OCI-M2 (cell line): Measurements from ENCODE around the gene KRTAP5-10.
"Not testable (repeated sequence)": the region's sequence is repeated elsewhere in the genome, so short reads cannot be mapped to it uniquely, and the experiment has no call there.

ENCODE experiments used
- DNase-seq: peaks from one replicate; lab custom pipeline; 2025; ENCODE audit not compliant: unreplicated experiment; lab: John Stamatoyannopoulos, UW

The KRTAP5-10 gene

GRCh38 chr11:71565263-71565662, at the start of gene KRTAP5-10:
KRTAP5-10 (plus strand) TSS chr11:71565563; CDS start chr11:71565588, 25 bp downstream.
- no peak for DNase-seq

- DNase-seq = no peak
Observed at GRCh38 chr11:71518506-71519471, 46.6 kb upstream of the KRTAP5-10 start.

GRCh38 chr11:71519546-71519945, 45.8 kb upstream of the KRTAP5-10 start:
- DNase-seq = no peak

- no peak for DNase-seq
Observed at GRCh38 chr11:71525188-71525937, 40.0 kb upstream of the KRTAP5-10 start.

GRCh38 chr11:71525938-71526495, 39.3 kb upstream of the KRTAP5-10 start:
- DNase-seq = no peak

GRCh38 chr11:71526796-71527575, 38.4 kb upstream of the KRTAP5-10 start, which contains the start of gene KRTAP5-7:
KRTAP5-7 (plus strand) TSS chr11:71527267; CDS start chr11:71527301, 34 bp downstream.
- DNase-seq = not testable (repeated sequence)

- DNase-seq = no peak
Observed at GRCh38 chr11:71527576-71528210, 37.7 kb upstream of the KRTAP5-10 start.

- DNase-seq = no peak
Observed at GRCh38 chr11:71530602-71531001, 34.8 kb upstream of the KRTAP5-10 start.

- DNase-seq = no peak
Observed at GRCh38 chr11:71532036-71532610, 33.2 kb upstream of the KRTAP5-10 start.

GRCh38 chr11:71534711-71535608, 30.4 kb upstream of the KRTAP5-10 start:
- not testable (repeated sequence) for DNase-seq

GRCh38 chr11:71535825-71536224, 29.5 kb upstream of the KRTAP5-10 start:
- DNase-seq = no peak

- no peak for DNase-seq
Observed at GRCh38 chr11:71537537-71537936, 27.8 kb upstream of the KRTAP5-10 start.

GRCh38 chr11:71537977-71538665, 27.2 kb upstream of the KRTAP5-10 start, which contains the start of gene KRTAP5-8:
KRTAP5-8 (plus strand) TSS chr11:71538025; CDS start chr11:71538056, 31 bp downstream.
- not testable (repeated sequence) for DNase-seq

GRCh38 chr11:71538666-71538990, 26.7 kb upstream of the KRTAP5-10 start:
- DNase-seq = no peak

- no peak for DNase-seq
Observed at GRCh38 chr11:71539017-71539416, 26.3 kb upstream of the KRTAP5-10 start.

GRCh38 chr11:71539971-71540370, 25.4 kb upstream of the KRTAP5-10 start:
- not testable (repeated sequence) for DNase-seq

GRCh38 chr11:71540521-71541304, 24.6 kb upstream of the KRTAP5-10 start:
- DNase-seq = not testable (repeated sequence)
